Choroid plexus epithelial cell (primary cell): ENCODE data around the gene MTNR1A.
A peak's percentile ranks its signal among the peaks of the same experiment; 100 is the strongest.
"Not testable (repeated sequence)": the region's sequence is repeated elsewhere in the genome, so short reads cannot be mapped to it uniquely, and the experiment has no call there.

Experiments
- DNase-seq: peaks from one replicate; pipeline ENCODE4 v3.0.0-alpha.2; 2010; ENCODE audit warnings: low read depth
- H3K4me3 ChIP-seq: 2 replicates; pipeline ENCODE4 v1.5.1; 2011; ENCODE audit warnings: low read depth, mild to moderate bottlenecking, control low read depth, low read length, moderate library complexity
- TF ChIP-seq, protein P1 (sequence below): conservative IDR thresholded peaks from 2 replicates; pipeline ENCODE4 v1.5.1; 2011; ENCODE audit warnings: low read depth, mild to moderate bottlenecking, control low read depth, inconsistent platforms, low read length, moderate library complexity

The MTNR1A gene

GRCh38 chr4:186534056-186534455 is 21.3 kb downstream of the MTNR1A start:
- H3K4me3 ChIP-seq = no peak overlapping the region
- TF ChIP-seq, protein P1, sequence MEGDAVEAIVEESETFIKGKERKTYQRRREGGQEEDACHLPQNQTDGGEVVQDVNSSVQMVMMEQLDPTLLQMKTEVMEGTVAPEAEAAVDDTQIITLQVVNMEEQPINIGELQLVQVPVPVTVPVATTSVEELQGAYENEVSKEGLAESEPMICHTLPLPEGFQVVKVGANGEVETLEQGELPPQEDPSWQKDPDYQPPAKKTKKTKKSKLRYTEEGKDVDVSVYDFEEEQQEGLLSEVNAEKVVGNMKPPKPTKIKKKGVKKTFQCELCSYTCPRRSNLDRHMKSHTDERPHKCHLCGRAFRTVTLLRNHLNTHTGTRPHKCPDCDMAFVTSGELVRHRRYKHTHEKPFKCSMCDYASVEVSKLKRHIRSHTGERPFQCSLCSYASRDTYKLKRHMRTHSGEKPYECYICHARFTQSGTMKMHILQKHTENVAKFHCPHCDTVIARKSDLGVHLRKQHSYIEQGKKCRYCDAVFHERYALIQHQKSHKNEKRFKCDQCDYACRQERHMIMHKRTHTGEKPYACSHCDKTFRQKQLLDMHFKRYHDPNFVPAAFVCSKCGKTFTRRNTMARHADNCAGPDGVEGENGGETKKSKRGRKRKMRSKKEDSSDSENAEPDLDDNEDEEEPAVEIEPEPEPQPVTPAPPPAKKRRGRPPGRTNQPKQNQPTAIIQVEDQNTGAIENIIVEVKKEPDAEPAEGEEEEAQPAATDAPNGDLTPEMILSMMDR = no peak
- DNase-seq = no peak

DNA sequence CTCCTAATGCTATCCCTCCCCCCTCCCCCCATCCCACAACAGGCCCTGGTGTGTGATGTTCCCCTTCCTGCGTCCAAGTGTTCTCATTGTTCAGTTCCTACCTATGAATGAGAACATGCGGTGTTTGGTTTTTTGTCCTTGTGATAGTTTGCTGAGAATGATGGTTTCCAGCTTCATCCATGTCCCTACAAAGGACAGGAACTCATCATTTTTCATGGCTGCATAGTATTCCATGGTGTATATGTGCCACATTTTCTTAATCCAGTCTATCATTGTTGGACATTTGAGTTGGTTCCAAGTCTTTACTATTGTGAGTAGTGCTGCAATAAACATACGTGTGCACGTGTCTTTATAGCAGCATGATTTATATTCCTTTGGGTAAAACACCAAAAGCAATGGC is 31.4 kb downstream of the MTNR1A start:
- DNase-seq, H3K4me3 ChIP-seq: not testable (repeated sequence)

DNA sequence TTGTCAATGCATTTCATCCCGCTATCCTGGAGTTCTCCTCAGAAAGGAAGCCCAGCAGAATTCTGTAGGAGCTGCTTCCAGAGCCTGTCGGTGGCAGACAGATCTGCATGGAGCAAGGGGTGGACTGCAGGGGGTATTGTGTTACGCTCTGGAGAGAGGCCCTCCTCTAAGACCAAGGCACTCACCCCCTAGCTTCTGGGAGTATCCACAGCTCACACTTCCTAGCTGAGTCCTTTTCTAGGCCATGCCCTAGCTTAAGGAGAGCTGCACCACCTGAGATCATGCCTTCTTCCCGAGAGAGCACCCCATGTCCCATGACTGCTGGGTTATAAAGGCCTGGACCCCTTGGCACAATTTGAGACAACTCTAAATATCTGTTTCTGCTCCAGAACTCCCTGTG is 39.1 kb downstream of the MTNR1A start:
- no peak for DNase-seq

GRCh38 chr4:186514271-186514950 is 41.0 kb downstream of the MTNR1A start:
- H3K4me3 ChIP-seq = no peak overlapping the region
- TF ChIP-seq, protein P1 = no peak
- DNase-seq = no peak

More for the DNA sequence above, 39.1 kb downstream of the MTNR1A start:
- TF ChIP-seq, protein P1 = no peak
- H3K4me3 ChIP-seq = no peak overlapping the region

DNA sequence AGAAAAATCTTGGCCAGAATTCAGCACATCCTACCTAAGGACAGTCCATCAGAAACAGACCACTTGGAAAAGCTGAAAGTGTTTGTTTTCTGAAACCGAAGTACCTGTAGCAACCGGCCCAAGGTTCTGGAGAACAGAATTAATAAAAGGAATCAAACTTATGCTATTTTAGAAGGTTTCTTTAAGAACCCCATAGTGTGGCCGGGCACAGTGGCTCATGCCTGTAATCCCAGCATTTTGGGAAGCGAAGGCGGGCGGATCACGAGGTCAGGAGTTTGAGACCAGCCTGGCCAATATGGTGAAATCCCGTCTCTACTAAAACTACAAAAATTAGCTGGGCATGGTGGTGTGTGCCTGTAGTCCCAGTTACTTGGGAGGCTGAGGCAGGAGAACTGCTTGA is 50.6 kb downstream of the MTNR1A start:
- H3K4me3 ChIP-seq, DNase-seq: not testable (repeated sequence)

- TF ChIP-seq, protein P1 = no peak
- no peak for DNase-seq
- no peak overlapping the region for H3K4me3 ChIP-seq
Measured at GRCh38 chr4:186502231-186502630, 53.1 kb downstream of the MTNR1A start.

DNA sequence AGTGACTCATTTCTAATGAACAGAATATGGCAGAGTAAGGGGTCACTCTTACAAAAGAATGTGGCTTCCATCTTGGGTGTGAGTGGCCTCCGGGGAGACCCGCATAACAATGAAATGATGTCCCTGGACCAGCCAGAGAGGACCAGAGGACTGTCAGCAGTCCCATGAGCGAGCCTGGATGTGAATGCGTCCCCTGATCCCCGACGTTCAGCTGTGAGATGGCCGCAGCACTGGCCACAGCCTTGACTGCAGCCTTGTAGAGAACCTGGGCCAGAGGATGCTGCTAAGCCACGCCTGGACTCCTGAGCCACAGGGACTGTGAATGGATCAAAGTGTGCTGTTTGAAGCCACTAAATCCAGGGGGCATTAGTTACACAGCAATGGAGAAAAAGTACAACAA is 53.8 kb downstream of the MTNR1A start:
- H3K4me3 ChIP-seq = no peak overlapping the region
- TF ChIP-seq, protein P1 = no peak
- no peak for DNase-seq

GRCh38 chr4:186500721-186501304 is 54.6 kb downstream of the MTNR1A start:
- peak overlapping the region; percentile 50 for H3K4me3 ChIP-seq
- peak; percentile 51 for DNase-seq
- TF ChIP-seq, protein P1 = no peak
